ENCODE results near the gene INPP5A.
"Not testable (repeated sequence)": the region's sequence is repeated elsewhere in the genome, so short reads cannot be mapped to it uniquely, and the experiment has no call there.

INPP5A gene

DNA sequence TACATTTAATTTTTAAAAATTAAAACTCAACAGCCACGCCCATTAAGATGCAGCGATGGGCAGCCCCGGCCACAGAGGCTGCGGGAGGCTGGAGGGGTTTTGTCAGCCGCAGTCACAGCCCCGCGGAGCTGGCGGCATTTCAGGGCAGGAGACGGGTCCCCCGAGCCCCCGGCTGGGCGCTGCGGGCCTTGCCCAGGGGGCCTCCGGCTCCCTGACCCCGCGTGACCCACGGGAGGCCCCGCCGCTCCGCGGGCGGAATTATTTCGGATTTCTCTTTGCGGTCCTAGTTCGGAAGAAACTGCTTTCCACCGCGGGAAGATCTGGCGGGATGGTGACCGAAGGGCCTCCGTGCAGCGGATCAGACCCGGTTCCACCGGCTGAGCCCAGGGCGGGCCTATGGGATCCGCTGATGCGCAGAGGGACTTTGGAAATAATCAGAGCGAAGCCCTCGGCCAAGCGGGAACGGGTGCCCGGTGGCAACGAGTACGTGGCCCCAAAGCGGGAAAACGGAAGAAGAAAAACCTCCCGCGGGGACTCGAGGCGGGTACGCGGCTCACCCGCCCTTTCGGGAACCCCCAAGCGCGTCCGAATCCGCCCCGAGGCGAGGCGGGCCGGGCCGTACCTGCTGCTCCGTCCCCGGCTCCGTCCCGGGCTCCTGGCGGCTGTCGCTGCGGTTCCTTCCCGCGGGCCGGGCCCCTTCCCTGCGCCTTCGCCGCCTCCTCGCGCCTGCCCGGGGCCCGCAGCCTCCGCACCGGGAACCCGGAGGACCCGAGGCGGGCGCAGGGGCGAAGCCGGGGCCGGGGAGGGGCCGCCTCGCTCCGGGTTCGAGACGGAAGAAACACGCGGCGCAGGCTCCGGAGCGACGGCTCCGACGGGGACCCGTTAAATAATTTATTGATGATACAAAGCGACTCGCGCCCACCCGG lies 246.6 kb downstream of the INPP5A start:
- no peak for DNase-seq
- in situ Hi-C loops (cut with MboI; ENCODE audit: low pct_unique_long_range_greater_than_20kb, low sequenced_read_pairs) = no loop called here

DNA sequence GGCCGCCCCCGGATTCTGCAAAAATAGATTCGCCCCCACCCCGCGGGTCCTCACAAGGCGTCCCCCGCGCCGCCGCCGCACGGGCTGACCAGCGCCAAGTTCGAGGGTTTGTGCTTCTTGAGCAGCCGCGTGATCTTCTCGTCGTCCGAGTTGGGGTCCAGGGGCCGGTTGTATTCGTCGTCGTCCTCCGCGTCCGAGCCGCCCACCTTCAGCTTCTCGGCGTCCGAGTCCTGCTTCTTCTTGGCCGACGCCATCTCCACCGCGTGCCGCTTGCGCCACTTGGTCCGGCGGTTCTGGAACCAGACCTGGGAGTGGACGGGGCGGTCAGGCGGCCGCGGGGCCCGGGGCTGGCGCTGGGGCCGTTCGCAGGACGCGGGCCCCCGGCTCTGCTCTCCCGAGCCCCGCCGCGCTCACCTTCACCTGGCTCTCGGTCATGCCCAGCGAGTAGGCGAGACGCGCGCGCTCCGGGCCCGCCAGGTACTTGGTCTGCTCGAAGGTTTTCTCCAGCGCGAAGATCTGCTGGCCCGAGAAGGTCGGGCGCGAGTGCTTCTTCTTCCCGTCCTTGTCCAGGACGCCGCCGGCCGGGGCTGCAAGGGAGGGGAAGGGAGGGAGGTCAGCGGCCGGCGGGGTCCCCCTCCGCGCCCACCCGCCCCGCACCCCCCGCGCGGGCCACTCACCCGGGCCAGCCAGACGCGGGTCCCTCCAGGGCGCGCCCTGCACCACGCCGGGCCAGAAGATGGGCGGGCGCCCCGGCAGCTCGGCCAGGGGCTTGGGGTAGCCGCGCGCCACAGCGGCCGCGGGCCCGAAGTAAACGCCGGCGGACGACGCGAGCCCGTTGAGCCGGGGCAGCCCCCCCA lies 247.5 kb downstream of the INPP5A start:
- in situ Hi-C loops (cut with MboI; ENCODE audit: low pct_unique_long_range_greater_than_20kb, low sequenced_read_pairs) = no loop called here
- no peak for DNase-seq

DNA sequence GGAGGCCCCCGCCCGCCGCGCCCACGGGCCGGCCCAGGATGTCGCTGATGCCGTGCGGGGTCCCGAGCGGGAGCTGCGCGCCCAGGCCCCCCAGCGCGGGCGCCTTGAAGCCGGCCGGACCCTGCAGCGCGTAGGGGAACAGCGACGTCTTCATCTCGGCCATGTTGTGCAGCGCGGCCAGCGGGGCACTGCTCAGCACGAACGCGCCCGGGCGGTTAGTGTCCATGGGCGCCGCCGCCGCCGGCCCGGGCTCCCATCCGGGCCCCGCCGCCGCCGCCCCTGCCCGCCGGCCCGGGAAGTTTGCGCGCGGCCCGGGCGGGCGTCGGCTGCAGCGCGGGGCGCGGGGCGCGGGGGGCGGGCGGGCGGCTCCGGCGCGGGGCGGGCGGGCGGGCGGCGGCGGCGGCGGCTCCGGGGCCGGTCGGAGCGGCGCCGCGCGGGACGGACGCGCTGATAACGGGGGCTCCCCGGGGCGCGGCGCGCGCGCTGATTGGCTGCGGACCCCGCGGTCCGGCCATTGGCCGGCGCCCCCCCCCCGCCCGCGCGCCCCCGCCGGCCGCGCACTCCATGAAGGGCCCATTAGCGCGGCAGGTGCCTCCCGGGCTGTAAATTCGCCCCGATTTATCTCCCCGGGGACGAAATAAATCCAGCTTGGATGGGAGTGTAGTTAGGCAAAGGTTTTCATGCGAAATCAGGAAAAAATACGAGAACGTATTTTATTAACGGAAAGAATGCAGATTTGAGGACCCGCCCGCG lies 248.3 kb downstream of the INPP5A start, which contains the start of gene NKX6-2:
NKX6-2 (minus strand) TSS at position 425 of the 753 bp plus-strand sequence; CDS start at position 226, 199 bp downstream.
- DNase-seq = no peak
- in situ Hi-C loops (cut with MboI; ENCODE audit: low pct_unique_long_range_greater_than_20kb, low sequenced_read_pairs) = no loop called here

DNA sequence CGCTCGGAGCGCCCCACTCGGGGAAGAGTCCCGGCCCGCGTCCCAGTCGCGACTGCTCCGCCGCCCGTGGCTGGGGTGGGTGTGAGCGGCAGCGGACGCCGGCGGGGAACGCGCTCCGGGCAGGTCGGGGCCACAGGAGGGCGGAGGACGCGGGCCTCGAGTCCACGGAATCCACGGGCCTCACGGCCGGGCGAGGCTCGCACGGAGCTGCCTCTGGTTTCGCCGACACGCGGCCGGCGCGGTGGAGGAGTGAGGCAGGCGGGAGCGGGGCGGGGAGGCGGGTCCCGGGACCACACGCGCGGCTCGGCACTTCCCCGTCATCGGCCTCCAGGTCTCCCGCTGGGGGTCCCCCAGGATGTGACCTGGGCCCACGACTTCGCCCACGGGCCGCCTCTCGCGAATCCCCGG lies 248.9 kb downstream of the INPP5A start:
- DNase-seq = no peak
- in situ Hi-C loops (cut with MboI; ENCODE audit: low pct_unique_long_range_greater_than_20kb, low sequenced_read_pairs) = no loop called here

DNA sequence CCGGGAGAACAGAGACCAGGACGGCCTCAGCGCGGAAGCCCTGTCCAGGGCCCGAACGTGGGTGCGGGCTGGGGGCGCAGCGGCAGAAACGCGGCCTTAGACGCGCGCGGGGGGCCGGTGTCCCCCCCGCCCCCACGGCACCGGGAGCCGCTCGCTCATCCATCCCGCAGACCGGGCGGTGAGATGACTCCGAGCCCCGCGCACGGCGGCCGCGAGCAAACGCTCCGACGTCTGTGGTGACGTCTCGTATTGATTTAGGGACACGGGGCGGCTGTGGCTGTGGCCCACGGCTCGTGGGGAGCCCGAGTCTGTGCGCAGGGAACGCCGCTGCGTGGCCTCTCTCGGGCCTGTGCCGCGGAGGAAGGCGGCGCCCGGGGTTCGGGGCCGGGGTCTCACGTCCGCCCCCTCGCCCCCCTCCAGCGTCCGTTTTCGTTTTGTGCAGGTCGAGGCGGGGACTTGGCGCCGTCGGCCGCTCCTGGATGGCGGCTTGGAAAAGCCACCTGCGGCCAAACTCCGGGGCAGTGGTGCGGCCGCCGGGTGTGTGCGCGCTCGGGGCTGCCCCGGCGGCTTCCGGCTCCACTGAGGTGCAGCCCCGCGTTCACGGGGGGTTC lies 249.4 kb downstream of the INPP5A start:
- in situ Hi-C loops (cut with MboI; ENCODE audit: low pct_unique_long_range_greater_than_20kb, low sequenced_read_pairs) = no loop called here
- no peak for DNase-seq

DNA sequence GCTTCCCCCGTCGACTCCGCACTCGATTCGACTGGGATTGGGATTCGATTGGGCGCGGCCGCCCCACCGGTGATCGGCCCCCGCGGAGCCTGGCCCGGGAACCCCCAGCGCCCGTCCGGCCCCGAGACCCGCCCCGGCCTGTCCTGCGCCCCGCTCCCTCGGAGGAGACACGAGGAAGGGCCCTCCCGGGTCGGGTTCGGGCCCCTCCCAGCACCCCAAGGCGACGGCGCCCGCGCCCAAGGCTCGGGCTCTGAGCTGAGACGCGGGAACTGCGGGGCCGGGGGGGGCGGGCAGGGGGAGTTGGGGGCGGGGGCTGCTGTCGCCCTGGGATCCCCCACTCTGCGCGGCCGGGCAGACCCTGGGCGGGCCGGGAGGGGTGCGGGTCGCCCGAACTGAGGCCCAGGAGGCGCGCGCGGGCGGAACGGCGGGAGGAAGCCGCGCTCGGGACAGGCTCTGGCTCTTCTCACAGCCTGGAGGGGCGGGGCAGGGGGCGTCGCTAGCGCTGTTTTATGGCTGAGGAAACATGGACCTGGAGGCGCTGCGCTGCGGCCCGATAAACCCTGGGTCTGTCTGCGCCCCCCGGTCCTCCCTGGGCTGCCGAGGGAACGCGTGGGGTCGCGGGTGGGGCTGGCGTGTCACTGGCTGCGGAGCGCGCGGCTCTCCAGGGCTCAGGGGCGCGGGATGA lies 250.1 kb downstream of the INPP5A start:
- in situ Hi-C loops (cut with MboI; ENCODE audit: low pct_unique_long_range_greater_than_20kb, low sequenced_read_pairs) = no loop called here
- DNase-seq = no peak

DNA sequence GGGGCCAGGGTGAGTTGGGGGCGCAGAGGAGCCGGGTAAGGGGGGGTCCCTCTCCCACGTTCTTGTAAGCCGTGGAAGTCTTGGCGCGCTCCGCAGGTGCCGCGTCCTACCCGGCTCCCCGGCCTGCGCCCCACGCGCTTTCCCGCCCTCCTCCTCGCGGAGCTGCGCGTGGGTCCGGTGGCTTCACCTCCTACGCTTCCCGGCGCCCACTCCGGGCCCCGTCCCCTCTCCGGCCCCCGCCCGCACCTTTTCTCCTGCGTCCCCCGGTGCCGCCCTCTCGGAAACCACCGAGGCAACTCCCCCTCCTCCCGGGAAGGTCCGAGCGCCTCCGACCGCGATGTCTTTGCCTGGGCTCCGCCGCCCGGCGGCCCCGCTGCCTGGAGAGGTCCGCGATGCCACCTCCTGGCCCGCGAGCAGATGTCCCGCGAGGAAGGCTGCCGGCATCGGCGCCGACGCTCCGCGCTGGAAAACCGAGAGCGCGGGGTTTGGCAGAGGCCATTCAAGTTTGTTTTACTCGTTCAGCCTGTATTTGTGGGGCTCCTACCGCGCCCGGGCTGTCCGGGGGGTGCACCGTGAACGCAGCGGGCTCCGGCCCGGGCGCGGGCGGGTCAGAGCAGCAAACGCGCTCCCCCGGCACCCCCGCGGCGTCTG lies 250.7 kb downstream of the INPP5A start:
- no peak for DNase-seq
- in situ Hi-C loops (cut with MboI; ENCODE audit: low pct_unique_long_range_greater_than_20kb, low sequenced_read_pairs) = no loop called here

DNA sequence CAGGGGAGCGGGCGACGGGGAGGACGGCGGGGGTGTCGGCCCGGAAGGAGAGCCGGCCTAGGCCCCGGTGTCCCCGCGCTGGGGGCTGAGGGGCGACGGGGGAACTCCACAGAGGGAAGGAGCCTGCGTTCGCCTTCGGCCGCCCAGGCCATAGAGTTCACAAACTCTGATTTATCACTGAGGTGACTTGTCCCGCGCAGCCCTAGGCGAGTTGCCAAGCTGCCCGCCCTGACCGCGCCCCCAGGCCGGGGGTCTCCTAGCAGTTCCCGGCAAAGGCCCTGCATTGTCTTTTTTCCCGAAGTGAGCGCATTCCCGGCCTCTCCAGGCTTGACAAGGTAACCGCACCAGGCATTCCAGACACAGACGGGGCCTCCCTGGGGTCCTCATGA lies 251.2 kb downstream of the INPP5A start:
- no peak for DNase-seq
- in situ Hi-C loops (cut with MboI; ENCODE audit: low pct_unique_long_range_greater_than_20kb, low sequenced_read_pairs) = no loop called here

DNA sequence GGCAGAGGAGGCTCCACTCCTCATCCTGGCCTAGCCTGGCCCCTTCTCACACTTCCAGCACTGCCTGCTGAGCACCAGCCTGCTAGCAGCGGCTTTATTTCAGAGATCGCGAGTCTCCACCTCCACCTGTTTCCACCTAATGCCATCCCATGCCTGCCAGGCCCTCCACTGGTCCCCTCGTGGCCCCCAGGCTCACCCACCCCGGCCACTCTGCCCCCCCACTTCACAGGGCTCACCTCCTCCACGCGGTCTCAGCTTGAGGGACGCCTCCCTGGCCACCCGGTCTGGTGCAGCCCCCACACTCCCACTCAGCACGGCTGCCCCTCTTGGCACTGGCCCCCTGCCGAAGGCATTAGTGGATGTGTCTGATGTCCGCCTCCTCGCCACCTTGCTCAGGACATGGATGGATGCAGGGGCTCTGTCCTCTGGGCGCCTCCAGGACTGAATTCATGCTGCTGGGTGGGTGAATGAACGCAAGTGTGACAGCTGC lies 252.1 kb downstream of the INPP5A start:
- DNase-seq = no peak
- in situ Hi-C loops (cut with MboI; ENCODE audit: low pct_unique_long_range_greater_than_20kb, low sequenced_read_pairs) = no loop called here

DNA sequence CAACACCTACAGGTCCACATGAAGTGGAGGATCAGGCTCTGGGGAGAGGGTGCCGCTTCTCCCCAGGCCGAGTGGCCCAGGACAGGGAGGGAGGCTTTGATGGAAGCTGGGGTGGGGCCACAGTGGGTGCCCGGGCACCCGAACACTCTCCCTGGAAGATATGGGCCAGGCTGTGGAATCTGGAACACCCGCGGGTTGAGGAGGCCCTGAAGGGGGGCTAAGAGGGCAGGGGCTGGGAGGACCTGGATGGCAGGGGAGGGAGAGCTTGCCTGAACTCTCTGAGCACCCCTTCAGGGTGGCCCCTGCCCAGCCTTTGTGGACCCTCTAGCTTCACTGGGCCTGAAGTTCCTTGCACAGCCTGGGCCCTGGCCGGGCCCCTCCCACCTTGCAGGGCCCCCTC lies 252.9 kb downstream of the INPP5A start:
- no peak for DNase-seq
- in situ Hi-C loops (cut with MboI; ENCODE audit: low pct_unique_long_range_greater_than_20kb, low sequenced_read_pairs) = no loop called here

DNA sequence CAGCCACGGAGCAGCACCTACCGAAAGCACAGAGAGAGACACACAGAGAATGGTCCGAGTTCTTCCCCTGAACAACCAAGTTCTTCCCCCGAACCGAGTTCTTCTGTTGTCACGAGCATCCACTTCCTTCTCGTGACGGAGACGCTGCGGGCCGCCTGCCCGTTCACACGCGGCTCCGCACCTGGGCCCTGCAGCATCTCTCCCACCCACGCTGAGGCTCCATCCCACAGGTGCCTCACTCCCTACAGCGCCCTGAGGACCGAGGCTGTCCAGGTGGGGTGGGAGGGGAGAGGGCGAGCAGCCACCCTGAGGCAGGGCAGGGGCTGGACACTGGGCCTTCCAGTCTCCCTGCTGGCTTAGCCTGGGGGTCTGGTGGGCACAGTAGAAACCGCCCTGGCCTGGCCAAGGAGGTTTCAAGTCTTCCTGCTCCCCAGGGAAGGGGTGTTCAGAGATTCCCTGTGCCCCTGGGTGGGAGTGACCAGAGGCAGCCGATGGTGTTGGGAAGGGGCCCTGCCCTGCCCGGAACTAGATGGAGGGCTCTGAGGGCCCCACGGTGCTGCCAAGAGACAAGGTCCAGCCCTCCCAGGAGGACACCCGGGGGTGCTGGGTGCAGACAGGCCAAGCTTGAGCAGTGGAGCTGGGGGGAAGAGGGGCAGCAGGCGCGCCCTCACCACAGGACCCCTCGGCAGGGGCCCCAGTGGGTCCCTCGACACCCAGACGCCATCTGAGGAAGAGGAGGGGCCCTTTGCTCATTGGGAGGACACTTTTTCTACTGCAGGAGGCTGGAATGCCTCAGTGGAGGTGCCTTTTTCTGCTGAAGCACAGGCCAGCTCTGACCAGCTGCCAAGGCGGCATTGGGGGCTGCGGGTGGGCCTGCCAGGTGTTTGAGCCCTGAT lies 253.6 kb downstream of the INPP5A start:
- no peak for DNase-seq
- in situ Hi-C loops (cut with MboI; ENCODE audit: low pct_unique_long_range_greater_than_20kb, low sequenced_read_pairs) = no loop called here

DNA sequence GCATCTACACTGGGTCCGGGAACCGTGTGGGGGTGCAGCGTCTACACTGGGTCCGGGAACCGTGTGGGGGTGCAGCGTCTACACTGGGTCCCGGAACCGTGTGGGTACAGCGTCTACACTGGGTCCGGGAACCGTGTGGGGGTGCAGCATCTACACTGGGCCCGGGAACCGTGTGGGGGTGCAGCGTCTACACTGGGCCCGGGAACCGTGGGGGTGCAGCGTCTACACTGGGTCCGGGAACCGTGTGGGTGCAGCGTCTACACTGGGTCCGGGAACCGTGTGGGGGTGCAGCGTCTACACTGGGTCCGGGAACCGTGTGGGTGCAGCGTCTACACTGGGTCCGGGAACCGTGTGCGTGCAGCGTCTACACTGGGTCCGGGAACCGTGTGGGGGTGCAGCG lies 254.5 kb downstream of the INPP5A start:
- DNase-seq; in situ Hi-C loops (cut with MboI; ENCODE audit: low pct_unique_long_range_greater_than_20kb, low sequenced_read_pairs): not testable (repeated sequence)

DNA sequence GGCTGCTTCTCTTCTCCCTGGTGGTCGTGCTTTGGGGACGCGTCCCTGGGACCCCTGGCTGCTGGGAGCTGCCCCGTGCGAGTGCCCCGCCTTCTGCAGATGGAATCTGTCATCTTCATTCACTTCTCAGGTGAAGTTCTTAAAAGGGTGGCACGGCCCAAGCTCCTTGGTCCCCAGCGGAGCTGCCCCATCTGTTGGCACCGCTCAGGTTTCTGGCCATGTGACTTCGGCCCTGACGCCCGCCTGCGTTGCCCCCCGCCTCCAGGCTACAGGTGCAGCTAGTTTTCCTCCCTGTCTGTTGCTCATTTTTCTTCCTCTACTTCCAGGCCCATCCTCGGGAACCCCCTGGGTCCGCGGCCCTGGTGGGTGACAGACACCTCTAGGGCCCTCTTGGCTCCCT lies 255.2 kb downstream of the INPP5A start:
- no peak for DNase-seq
- in situ Hi-C loops (cut with MboI; ENCODE audit: low pct_unique_long_range_greater_than_20kb, low sequenced_read_pairs) = no loop called here

DNA sequence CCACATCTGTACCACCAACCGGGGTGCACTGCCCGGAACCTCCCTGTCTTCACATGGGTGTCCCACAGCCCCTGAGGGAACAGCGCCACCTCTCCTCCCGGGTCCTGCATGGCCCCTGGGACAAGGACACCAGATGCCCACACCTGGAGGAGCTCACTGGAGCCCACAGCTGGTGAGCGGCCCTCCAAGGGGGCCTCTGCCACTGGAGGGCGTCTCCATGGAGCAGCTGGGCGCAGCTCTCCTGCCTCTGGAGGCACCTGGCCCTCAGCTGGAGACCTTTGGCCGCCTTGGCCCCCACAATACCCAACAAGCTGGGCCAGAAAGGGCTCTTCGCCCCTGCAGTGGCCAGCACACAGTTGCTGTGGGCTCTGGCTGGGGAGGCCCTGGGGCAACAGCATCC lies 255.6 kb downstream of the INPP5A start:
- no peak for DNase-seq
- in situ Hi-C loops (cut with MboI; ENCODE audit: low pct_unique_long_range_greater_than_20kb, low sequenced_read_pairs) = no loop called here

DNA sequence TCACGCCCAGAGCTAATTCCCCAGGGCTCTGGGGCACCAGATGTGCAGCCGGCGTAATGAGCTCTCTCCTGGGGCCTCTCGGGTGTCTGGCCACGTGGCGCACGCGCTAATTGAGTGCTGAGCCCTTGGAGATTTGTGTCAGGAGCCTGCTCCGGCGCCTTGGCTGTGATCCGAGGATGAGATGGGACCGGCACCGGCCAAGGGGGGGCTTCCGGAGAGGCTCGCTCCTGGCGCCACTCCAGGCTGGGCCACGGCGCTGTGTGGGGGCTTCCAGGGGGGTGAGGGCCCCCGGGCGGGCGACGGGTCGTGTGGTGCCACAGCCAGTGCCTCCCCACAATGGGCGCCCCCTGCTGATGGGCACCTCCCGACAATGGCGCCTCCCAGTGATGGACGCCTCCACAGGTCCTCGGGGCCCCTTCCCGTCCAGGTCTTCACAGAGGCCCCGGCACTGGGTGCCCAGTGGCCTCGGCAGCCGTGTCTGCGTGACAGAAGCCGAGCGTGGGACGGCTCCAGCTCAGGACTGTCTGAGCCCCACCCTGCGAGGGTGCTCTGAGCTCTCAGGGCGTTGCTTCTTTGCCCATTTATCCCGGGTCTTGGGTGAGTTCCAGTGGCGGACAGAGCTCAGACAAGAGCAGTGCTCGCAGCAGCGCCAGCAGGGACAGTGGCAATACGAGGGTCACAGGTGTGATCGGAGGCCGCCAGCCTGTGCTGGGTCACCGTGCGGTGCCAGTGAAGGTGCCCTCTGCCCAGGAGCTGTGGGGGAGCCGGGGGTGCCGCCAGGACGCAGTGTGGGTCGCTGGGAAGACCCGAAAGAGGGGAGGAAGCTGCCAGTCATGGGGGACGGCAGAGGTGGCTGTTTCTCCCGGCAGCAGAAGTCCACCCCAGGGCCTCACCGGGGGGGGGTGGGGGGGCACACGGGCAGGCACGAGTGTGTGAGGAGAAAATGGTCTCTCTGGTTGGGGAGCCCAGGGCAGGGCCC lies 256.6 kb downstream of the INPP5A start:
- in situ Hi-C loops (cut with MboI; ENCODE audit: low pct_unique_long_range_greater_than_20kb, low sequenced_read_pairs) = no loop called here
- no peak for DNase-seq

DNA sequence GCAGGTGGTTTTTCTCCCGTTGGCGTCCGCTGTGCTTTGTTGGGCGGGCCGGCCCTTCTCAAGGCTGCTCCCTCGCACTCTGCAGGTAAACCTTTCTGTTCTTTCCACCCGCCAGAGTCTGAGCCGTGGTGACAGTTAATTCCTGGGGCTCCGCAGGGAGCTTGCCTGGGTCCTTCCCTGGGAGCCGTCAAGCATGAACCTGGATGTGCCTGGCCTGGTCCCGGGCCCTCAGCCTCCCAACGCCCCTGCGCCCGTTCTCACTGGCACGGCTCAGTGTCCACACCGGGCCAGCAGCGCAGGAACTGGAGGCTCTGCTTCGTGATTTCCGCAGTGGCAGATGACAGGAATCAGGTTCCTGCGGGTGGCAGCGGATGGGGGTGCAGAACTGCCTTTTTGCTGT lies 259.3 kb downstream of the INPP5A start:
- DNase-seq = no peak
- in situ Hi-C loops (cut with MboI; ENCODE audit: low pct_unique_long_range_greater_than_20kb, low sequenced_read_pairs) = no loop called here
